ENCODE results near the gene DENND1A. TPM values are rescaled to one million over a fixed set of nuclear protein-coding genes. Genes with fewer than 3 reads are reported as not detected.

Gene DENND1A
- total RNA-seq, 1 donor from 2014 or later, result 6.9 TPM

- no peak for DNase-seq (ENCODE audit: low read depth in 2 of 2)
These were observed 511.4 kb downstream of the DENND1A start for GRCh38 chr9:123418506-123418905.

- DNase-seq (ENCODE audit: low read depth in 2 of 2), result no peak
These were observed 511.9 kb downstream of the DENND1A start for GRCh38 chr9:123418052-123418430.

- no peak for DNase-seq (ENCODE audit: low read depth in 2 of 2)
These were observed 512.5 kb downstream of the DENND1A start for GRCh38 chr9:123417289-123418051.

GRCh38 chr9:123416176-123416575, 513.8 kb downstream of the DENND1A start:
- no peak for DNase-seq (ENCODE audit: low read depth in 2 of 2)

- DNase-seq (ENCODE audit: low read depth in 2 of 2), result no peak
These were observed 514.7 kb downstream of the DENND1A start for GRCh38 chr9:123414936-123415930.

GRCh38 chr9:123414204-123414603, 515.7 kb downstream of the DENND1A start:
- no peak for DNase-seq (ENCODE audit: low read depth in 2 of 2)

GRCh38 chr9:123412171-123412820, 517.6 kb downstream of the DENND1A start:
- DNase-seq (ENCODE audit: low read depth in 2 of 2), result no peak

- no peak for DNase-seq (ENCODE audit: low read depth in 2 of 2)
These were observed 518.3 kb downstream of the DENND1A start for GRCh38 chr9:123411636-123412035.

- DNase-seq (ENCODE audit: low read depth in 2 of 2), result no peak
These were observed 518.7 kb downstream of the DENND1A start for GRCh38 chr9:123411191-123411590.

- DNase-seq (ENCODE audit: low read depth in 2 of 2), result no peak
These were observed 519.5 kb downstream of the DENND1A start for GRCh38 chr9:123410281-123410910.

- no peak for DNase-seq (ENCODE audit: low read depth in 2 of 2)
These were observed 521.3 kb downstream of the DENND1A start for GRCh38 chr9:123408313-123409262.

- DNase-seq (ENCODE audit: low read depth in 2 of 2), result no peak
These were observed 522.6 kb downstream of the DENND1A start for GRCh38 chr9:123407217-123407851.

- no peak for DNase-seq (ENCODE audit: low read depth in 2 of 2)
These were observed 523.2 kb downstream of the DENND1A start for GRCh38 chr9:123406691-123407216.

- DNase-seq (ENCODE audit: low read depth in 2 of 2), result no peak
These were observed 523.9 kb downstream of the DENND1A start for GRCh38 chr9:123406016-123406415.

- DNase-seq (ENCODE audit: low read depth in 2 of 2), result no peak
These were observed 526.9 kb downstream of the DENND1A start for GRCh38 chr9:123402981-123403509.

GRCh38 chr9:123401879-123402513, 527.9 kb downstream of the DENND1A start:
- peak; percentile 55 to 66 for DNase-seq (ENCODE audit: low read depth in 2 of 2)

- DNase-seq (ENCODE audit: low read depth in 2 of 2), result peak in 1 of 2 donors; percentile 10
These were observed 528.9 kb downstream of the DENND1A start for GRCh38 chr9:123400926-123401503.

- DNase-seq (ENCODE audit: low read depth in 2 of 2), result peak; percentile 9 to 30
These were observed 530.0 kb downstream of the DENND1A start for GRCh38 chr9:123399803-123400378.

Data from lung microvascular endothelial cell (primary cell).